Left cardiac atrium (tissue), 4 donors: ENCODE data around the gene TPCN1. TPM values are rescaled to one million over a fixed set of nuclear protein-coding genes. Genes with fewer than 3 reads are reported as not detected.
"Not testable (repeated sequence)": the region's sequence is repeated elsewhere in the genome, so short reads cannot be mapped to it uniquely, and the experiment has no call there.

Source experiments
- ATAC-seq, 2 donors: fragments of 200-7000 bp; cut with Tn5 transposase; one replicate each; pipeline ENCODE4 v1.9.1; 2020; ENCODE audit warnings: mild to moderate bottlenecking in 2 of 2, moderate library complexity in 2 of 2
- DNase-seq: peaks from one replicate; pipeline ENCODE4 v3.0.0-alpha.2; 2020
- intact Hi-C, 2 donors: fragments of 100-400 bp; cut with DNase I; formaldehyde crosslinking; loops; one replicate each; pipeline versions ENCODE4 v1.14.1 to v1.15.1; 2022 to 2023
- total RNA-seq, 2 donors: library from RNA; stranded (reverse); fragmentation: NEBNext Ultra II Directional; extraction: Animal tissue kit (Norgen Biotek cat#: 25700); gene quantifications; one replicate each; pipeline ENCODE4 v1.2.1, GENCODE V29; 2021
- donor health status: DM: no; HTN: yes; CAD: no.
- donor health status: DM: no; HTN: yes; CAD: no; lungs with severe emphysema.
- donor health status: DM: yes; HTN: yes; CAD: no.
- donor health status: Dilated cardiomyopathy.

TPCN1 gene
- total RNA-seq, 2 donors from 2014 or later = 66.1 to 80.6 TPM

GRCh38 chr12:113191227-113191626 lies 30.0 kb upstream of the TPCN1 start:
- intact Hi-C loops = loop anchor here in 1 of 2 donors (10.0 kb wide), 1 partner anchor 104 kb away; no protein-coding TSS in a partner anchor
- DNase-seq (no peak), ATAC-seq (no peak)

GRCh38 chr12:113194971-113195391 lies 26.3 kb upstream of the TPCN1 start:
- intact Hi-C loops = loop anchor here in 1 of 2 donors (5.0 to 10.0 kb wide), 2 partner anchors 100 to 232 kb away; no protein-coding TSS in a partner anchor
- DNase-seq = no peak
- no peak for ATAC-seq

- ATAC-seq (no peak), DNase-seq (no peak)
- intact Hi-C loops = loop anchor here in 1 of 2 donors (5.0 to 10.0 kb wide), 2 partner anchors 99 to 232 kb away; no protein-coding TSS in a partner anchor
Observed at GRCh38 chr12:113195598-113195997, 25.7 kb upstream of the TPCN1 start.

GRCh38 chr12:113196582-113196981 lies 24.7 kb upstream of the TPCN1 start:
- no peak for ATAC-seq

GRCh38 chr12:113196990-113197389 lies 24.3 kb upstream of the TPCN1 start:
- DNase-seq = peak; percentile 74
- ATAC-seq = peak; percentile 82 to 90
- intact Hi-C loops = loop anchor here in 1 of 2 donors (5.0 to 10.0 kb wide), 2 partner anchors 98 to 230 kb away; no protein-coding TSS in a partner anchor

More at GRCh38 chr12:113196582-113196981, 24.7 kb upstream of the TPCN1 start:
- DNase-seq = no peak
- intact Hi-C loops = loop anchor here in 1 of 2 donors (5.0 to 10.0 kb wide), 2 partner anchors 98 to 231 kb away; no protein-coding TSS in a partner anchor

- DNase-seq (no peak), ATAC-seq (no peak)
- intact Hi-C loops = loop anchor here in 1 of 2 donors (5.0 to 10.0 kb wide), 2 partner anchors 97 to 230 kb away; no protein-coding TSS in a partner anchor
Observed at GRCh38 chr12:113197518-113198077, 23.7 kb upstream of the TPCN1 start.

- intact Hi-C loops = loop anchor here in 1 of 2 donors (5.0 to 10.0 kb wide), 2 partner anchors 97 to 229 kb away; no protein-coding TSS in a partner anchor
- DNase-seq = no peak
- ATAC-seq = no peak
Observed at GRCh38 chr12:113198296-113198695, 23.0 kb upstream of the TPCN1 start.

- ATAC-seq = no peak
- DNase-seq = no peak
Observed at GRCh38 chr12:113200021-113200797, 21.1 kb upstream of the TPCN1 start.

GRCh38 chr12:113201187-113202177 lies 19.8 kb upstream of the TPCN1 start:
- DNase-seq = no peak
- ATAC-seq = no peak
- intact Hi-C loops = no loop called here

More at GRCh38 chr12:113200021-113200797, 21.1 kb upstream of the TPCN1 start:
- intact Hi-C loops = no loop called here

GRCh38 chr12:113202300-113203075 lies 18.8 kb upstream of the TPCN1 start:
- intact Hi-C loops = no loop called here
- no peak for DNase-seq
- no peak for ATAC-seq

GRCh38 chr12:113203852-113204760 lies 17.2 kb upstream of the TPCN1 start:
- no peak for DNase-seq
- intact Hi-C loops = no loop called here
- ATAC-seq = no peak

- peak in 1 of 2 donors; percentile 21 for ATAC-seq
- intact Hi-C loops = no loop called here
- no peak for DNase-seq
Observed at GRCh38 chr12:113204804-113205203, 16.5 kb upstream of the TPCN1 start.

GRCh38 chr12:113206802-113207201 lies 14.5 kb upstream of the TPCN1 start:
- ATAC-seq, DNase-seq, intact Hi-C loops: not testable (repeated sequence)

GRCh38 chr12:113207613-113208040 lies 13.6 kb upstream of the TPCN1 start:
- intact Hi-C loops = no loop called here
- DNase-seq = no peak
- peak in 1 of 2 donors; percentile 5 for ATAC-seq

- DNase-seq (peak; percentile 53), ATAC-seq (peak; percentile 77 to 85)
Observed at GRCh38 chr12:113208041-113208934, 13.0 kb upstream of the TPCN1 start.

GRCh38 chr12:113211160-113211559 lies 10.1 kb upstream of the TPCN1 start:
- ATAC-seq (no peak), DNase-seq (no peak)
- intact Hi-C loops = no loop called here

More at GRCh38 chr12:113208041-113208934, 13.0 kb upstream of the TPCN1 start:
- intact Hi-C loops = no loop called here
